D721Med (cell line): ENCODE results near the gene ABL2.

Experiments
- DNase-seq: peaks from one replicate; pipeline ENCODE4 v3.0.0; 2011; ENCODE audit warnings: low spot score; ENCODE audit not compliant: insufficient read length
- FAIRE-seq: peaks from 2 replicates; lab custom pipeline; 2011; peaks lifted over from hg19 to GRCh38; lab: Jason Lieb, UNC
- CTCF ChIP-seq: IDR thresholded peaks from 2 replicates; pipeline ENCODE4 v1.5.1; 2012; ENCODE audit warnings: mild to moderate bottlenecking, control low read depth; ENCODE audit not compliant: insufficient read depth; ENCODE audit errors: missing control alignments

ABL2 gene

GRCh38 chr1:179120736-179121135, 108.7 kb downstream of the ABL2 start:
- peak; percentile 94 for FAIRE-seq
- DNase-seq, result peak; percentile 57
- no peak for TF ChIP-seq CTCF

- no peak for FAIRE-seq
- no peak for TF ChIP-seq CTCF
- no peak for DNase-seq
Measured at GRCh38 chr1:179119513-179119912, 110.0 kb downstream of the ABL2 start.

- no peak for DNase-seq
- TF ChIP-seq CTCF, result no peak
- FAIRE-seq, result no peak
Measured at GRCh38 chr1:179115181-179115580, 114.3 kb downstream of the ABL2 start.

GRCh38 chr1:179108644-179109043, 120.8 kb downstream of the ABL2 start:
- DNase-seq, result no peak
- no peak for TF ChIP-seq CTCF
- no peak for FAIRE-seq

- DNase-seq (no peak), FAIRE-seq (no peak)
- TF ChIP-seq CTCF, result no peak
Measured at GRCh38 chr1:179107706-179108629, 121.5 kb downstream of the ABL2 start.

GRCh38 chr1:179105393-179105792, 124.1 kb downstream of the ABL2 start:
- DNase-seq (no peak), FAIRE-seq (peak; percentile 77)
- TF ChIP-seq CTCF, result peak; percentile 30
